Thymus (tissue), 11 donors: ENCODE results near the gene RAB20. TPM values are rescaled to one million over a fixed set of nuclear protein-coding genes. Genes with fewer than 3 reads are reported as not detected.

ENCODE experiments used
- DNase-seq, 9 donors: peaks; one replicate each; pipeline ENCODE4 v3.0.0-alpha.2; 2013; ENCODE audit warnings: low spot score in 9 of 9, low read depth in 6 of 9, missing footprints in 1 of 9
- H3K27ac ChIP-seq, 2 donors: one replicate each; pipeline ENCODE4 v1.5.1; 2013; ENCODE audit warnings: control low read depth in 1 of 2, low read depth in 1 of 2, low read length in 1 of 2, mild to moderate bottlenecking in 1 of 2, moderate library complexity in 1 of 2
- H3K27me3 ChIP-seq, 2 donors: one replicate each; pipeline ENCODE4 v1.5.1; 2013; ENCODE audit warnings: low read length in 1 of 2; ENCODE audit not compliant: control insufficient read depth in 2 of 2, insufficient read depth in 1 of 2
- H3K36me3 ChIP-seq, 2 donors: one replicate each; pipeline ENCODE4 v1.5.1; 2013; ENCODE audit warnings: low read length in 1 of 2, mild to moderate bottlenecking in 1 of 2, moderate library complexity in 1 of 2; ENCODE audit not compliant: control insufficient read depth in 2 of 2, insufficient read depth in 2 of 2
- H3K4me1 ChIP-seq, 2 donors: one replicate each; pipeline ENCODE4 v1.5.1; 2013; ENCODE audit warnings: low read length in 2 of 2; ENCODE audit not compliant: control insufficient read depth in 2 of 2, insufficient read depth in 2 of 2
- H3K4me3 ChIP-seq, 2 donors: one replicate each; pipeline ENCODE4 v1.5.1; 2013; ENCODE audit warnings: low read length in 2 of 2, control low read depth in 1 of 2, mild to moderate bottlenecking in 1 of 2
- H3K9me3 ChIP-seq, 2 donors: one replicate each; pipeline ENCODE4 v1.5.1; 2013; ENCODE audit warnings: low read length in 1 of 2, mild to moderate bottlenecking in 1 of 2; ENCODE audit not compliant: control insufficient read depth in 2 of 2, insufficient read depth in 1 of 2
- WGBS: extraction: QIAGEN DNeasy Blood & Tissue Kit; methylation state at CpG from one replicate; pipeline ENCODE4 v1.1.7; 2013; 5-methylcytosine and 5-hydroxymethylcytosine counted together
- polyA plus RNA-seq: library from polyadenylated mRNA; stranded (reverse); fragments of 200-250 nt; gene quantifications from one replicate; pipeline ENCODE4 v1.2.3, GENCODE V29; 2013
- total RNA-seq: library from RNA; stranded (reverse); fragments of 120-200 nt; gene quantifications from one replicate; pipeline ENCODE4 v1.2.4, GENCODE V29; 2013
- donor health status: healthy.

RAB20 gene
- total and polyA plus RNA-seq, 2 donors: 4.8 to 18.5 TPM

DNA sequence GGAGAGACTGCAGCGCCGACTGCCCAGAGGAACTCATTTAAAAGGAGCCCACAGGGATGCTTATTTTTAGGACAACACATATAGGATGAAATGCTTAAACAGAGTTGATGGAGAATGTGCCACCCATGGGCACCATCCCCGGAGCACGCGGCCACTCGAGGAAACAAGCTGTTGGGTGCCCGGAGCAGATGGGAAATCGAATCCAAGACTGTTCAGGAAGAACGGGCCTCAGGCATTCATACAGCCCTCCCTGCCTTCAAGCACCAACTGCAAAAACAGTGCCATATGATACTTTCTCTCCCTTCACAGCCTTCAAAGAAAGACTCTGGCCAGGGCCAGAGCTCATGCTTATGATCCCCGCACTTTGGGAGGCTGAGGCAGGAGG, 40.2 kb downstream of the RAB20 start:
- Histone ChIP-seq H3K4me1 (peaks cover 3 to 19% of the 10 kb centered on the region in 2 donors), H3K27ac (no peak overlapping the region), H3K27me3 (peaks cover 0 to 4% of the 10 kb centered on the region in 2 donors), H3K36me3 (no peaks in the 10 kb centered on the region), H3K9me3 (peaks cover 0 to 19% of the 10 kb centered on the region in 2 donors), H3K4me3 (no peak overlapping the region)
- 94% methylated on average over 10 of the region's 10 CpGs for WGBS
- DNase-seq: no peak

DNA sequence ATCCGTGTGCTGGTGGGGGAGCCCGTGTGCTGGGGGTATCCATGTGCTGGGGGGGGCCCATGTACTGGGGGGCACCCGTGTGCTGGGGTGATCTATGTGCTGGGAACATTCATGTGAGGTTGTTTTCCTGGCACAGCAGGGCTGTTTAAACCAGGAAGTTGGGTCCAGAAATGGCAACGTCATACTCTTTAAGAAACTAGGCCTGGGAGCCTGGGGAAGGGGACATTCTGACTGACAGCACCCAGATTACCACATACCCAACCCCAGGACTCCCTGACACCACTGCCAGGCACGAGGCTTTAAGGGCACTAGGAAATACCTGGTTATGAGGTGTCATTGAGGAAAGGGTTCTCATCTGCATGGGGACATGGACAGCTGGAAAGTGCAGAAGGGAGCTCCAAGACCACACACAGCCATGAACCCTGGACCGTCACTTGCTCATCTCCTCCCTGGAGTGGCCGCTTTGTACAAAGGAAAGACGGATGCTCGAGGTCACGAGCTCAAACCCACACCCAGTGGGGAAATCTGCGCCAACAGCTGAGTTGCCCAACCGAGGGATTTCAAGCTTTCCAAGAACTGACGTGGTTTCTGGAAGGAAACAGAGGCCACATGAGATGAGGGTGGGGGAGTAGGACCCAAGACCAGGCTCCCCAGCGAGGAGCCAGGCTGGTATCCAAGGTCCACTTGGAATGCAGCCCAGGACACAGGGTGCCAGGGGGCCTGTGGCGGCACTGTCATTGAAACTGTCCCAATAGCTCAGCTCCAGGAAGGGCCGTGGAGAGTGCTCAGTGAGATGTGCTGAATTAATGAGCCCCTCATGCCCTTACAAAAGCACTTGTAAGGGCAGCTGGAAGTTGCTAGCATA, 40.9 kb downstream of the RAB20 start:
- H3K9me3 ChIP-seq: peaks cover 0 to 13% of the 10 kb centered on the region in 2 donors
- WGBS: 54% methylated on average over 16 of the region's 16 CpGs
- no peak overlapping the region for H3K27ac ChIP-seq
- H3K4me3 ChIP-seq: no peak overlapping the region
- H3K27me3 ChIP-seq: peaks cover 0 to 1% of the 10 kb centered on the region in 2 donors
- peak in 1 of 9 donors; percentile 13 for DNase-seq
- no peaks in the 10 kb centered on the region for H3K36me3 ChIP-seq
- H3K4me1 ChIP-seq: peaks cover 3 to 17% of the 10 kb centered on the region in 2 donors

DNA sequence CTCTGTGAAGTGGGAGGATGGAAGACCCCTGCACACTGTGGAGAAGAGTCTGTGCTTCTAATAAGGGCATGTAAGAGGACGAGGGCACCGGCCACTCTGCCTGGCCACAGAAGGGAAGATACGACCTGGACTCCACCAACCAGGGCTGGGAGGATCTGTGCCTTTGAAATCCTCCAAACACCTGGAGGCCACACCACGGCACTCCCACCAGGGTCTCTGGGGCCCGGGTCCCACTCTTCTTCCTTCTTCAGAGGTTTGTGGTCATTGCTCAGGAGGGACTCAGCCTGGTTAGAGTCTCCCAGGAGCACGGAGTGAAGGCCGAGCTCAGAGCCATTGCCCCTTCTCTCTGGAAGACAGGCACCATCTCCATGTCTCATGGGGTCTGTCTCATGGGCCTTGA, 42.0 kb downstream of the RAB20 start:
- H3K4me1 ChIP-seq: peaks cover 2 to 10% of the 10 kb centered on the region in 2 donors
- H3K9me3 ChIP-seq: peaks cover 0 to 2% of the 10 kb centered on the region in 2 donors
- H3K4me3 ChIP-seq: no peak overlapping the region
- H3K27ac ChIP-seq: no peak overlapping the region
- DNase-seq: no peak
- H3K27me3 ChIP-seq: no peaks in the 10 kb centered on the region
- H3K36me3 ChIP-seq: no peaks in the 10 kb centered on the region
- WGBS: 87% methylated on average over 7 of the region's 7 CpGs

DNA sequence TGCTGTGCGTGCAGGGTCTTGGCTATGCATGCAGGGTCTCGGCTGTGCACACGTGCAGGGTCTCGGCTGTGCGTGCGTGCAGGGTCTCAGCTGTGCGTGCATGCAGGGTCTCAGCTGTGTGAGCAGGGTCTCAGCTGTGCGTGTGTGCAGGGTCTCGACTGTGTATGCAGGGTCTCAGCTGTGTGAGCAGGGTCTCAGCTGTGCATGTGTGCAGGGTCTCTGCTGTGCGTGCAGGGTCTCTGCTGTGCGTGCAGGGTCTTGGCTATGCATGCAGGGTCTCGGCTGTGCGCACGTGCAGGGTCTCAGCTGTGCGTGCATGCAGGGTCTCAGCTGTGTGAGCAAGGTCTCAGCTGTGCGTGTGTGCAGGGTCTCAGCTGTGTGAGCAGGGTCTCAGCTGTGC, 42.5 kb downstream of the RAB20 start:
- no peaks in the 10 kb centered on the region for H3K36me3 ChIP-seq
- H3K27ac ChIP-seq: no peak overlapping the region
- no peaks in the 10 kb centered on the region for H3K27me3 ChIP-seq
- no peaks in the 10 kb centered on the region for H3K9me3 ChIP-seq
- peaks cover 0 to 6% of the 10 kb centered on the region in 2 donors for H3K4me1 ChIP-seq
- 99% methylated on average over 16 of the region's 16 CpGs for WGBS
- H3K4me3 ChIP-seq: no peak overlapping the region
- no peak for DNase-seq

DNA sequence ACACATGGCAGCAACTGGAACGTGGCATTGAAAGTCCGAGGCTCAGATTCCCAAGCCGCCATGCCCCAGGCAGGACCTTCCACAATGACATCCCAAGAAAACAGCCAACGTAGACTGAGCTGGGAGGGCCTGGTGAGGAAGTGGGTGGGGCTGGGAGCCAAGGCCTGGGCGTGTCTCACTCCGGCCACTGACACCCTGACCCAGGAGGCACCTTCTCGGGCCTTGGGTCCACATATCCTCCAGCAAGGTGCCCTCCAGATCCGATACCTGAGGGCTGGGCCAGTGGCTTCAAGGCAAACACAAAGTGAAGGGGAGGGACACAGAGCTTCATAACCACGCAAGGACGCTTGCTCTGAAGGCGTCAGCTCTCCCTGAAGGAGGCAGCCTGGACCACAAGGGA, 43.0 kb downstream of the RAB20 start:
- Histone ChIP-seq H3K4me1 (peaks cover 0 to 5% of the 10 kb centered on the region in 2 donors), H3K27me3 (no peaks in the 10 kb centered on the region), H3K27ac (no peak overlapping the region), H3K36me3 (no peaks in the 10 kb centered on the region), H3K4me3 (no peak overlapping the region), H3K9me3 (no peaks in the 10 kb centered on the region)
- DNase-seq: no peak
- WGBS: 95% methylated on average over 11 of the region's 11 CpGs

DNA sequence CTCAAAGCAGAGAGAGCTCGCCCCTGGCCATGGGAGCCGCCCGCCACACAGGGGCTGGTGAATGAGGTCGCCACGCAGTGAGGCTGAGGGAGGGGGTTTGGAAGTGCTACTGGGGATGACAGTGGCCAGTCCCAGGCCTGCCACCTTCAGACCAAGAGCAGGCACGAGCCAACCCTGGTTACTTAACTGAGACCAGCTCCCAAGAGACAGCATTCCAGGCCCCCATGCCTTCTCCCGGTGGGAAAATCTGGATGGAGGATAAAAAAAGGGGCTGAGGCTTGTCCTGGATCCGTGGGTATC, 43.3 kb downstream of the RAB20 start:
- no peaks in the 10 kb centered on the region for H3K27me3 ChIP-seq
- no peaks in the 10 kb centered on the region for H3K9me3 ChIP-seq
- no peak overlapping the region for H3K4me3 ChIP-seq
- no peak for DNase-seq
- 92% methylated on average over 8 of the region's 8 CpGs for WGBS
- no peak overlapping the region for H3K27ac ChIP-seq
- H3K4me1 ChIP-seq: peaks cover 0 to 1% of the 10 kb centered on the region in 2 donors
- H3K36me3 ChIP-seq: no peaks in the 10 kb centered on the region

DNA sequence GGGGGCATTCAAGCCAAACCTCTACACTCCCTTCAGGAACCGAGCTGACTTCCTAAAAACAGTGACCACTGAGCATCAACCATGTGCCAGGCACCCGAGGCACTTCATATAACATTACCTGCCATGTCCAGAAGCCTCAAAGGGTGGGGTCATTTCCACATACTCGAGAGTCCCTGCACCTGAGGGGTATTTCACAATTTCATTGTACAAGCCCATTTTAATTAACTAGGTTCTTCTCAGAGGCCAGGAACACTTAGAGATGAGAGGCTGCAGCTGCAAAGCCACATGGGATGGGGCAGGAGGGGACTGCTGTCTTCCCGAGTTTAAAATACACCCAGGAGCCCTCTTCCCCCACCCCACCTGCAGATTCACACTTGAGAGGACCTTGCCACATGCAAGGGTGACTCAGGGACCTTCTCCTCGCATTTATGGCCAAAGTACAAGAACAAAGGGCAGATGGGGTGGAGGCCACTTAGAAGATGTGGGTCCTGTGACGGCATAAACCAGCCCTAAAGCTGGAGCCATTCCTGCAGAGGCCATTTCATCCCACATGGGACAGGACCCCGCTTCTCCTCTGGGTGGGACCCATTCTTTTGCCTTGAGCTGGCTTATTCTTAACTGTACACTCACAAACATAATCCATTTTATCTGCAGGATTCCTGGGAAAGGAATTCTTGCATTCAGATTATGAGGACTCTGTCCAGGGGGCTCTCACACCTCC, 43.9 kb downstream of the RAB20 start:
- H3K4me1 ChIP-seq: no peaks in the 10 kb centered on the region

GRCh38 chr13:110516500-110516899, 45.0 kb downstream of the RAB20 start:
- no peaks in the 10 kb centered on the region for H3K27me3 ChIP-seq
- no peak for DNase-seq
- WGBS: 88% methylated on average over 12 of the region's 12 CpGs
- no peak overlapping the region for H3K4me3 ChIP-seq
- H3K27ac ChIP-seq: no peak overlapping the region
- H3K9me3 ChIP-seq: no peaks in the 10 kb centered on the region
- no peaks in the 10 kb centered on the region for H3K36me3 ChIP-seq
- H3K4me1 ChIP-seq: no peaks in the 10 kb centered on the region

More for the DNA sequence above, 43.9 kb downstream of the RAB20 start:
- Histone ChIP-seq H3K4me3 (no peak overlapping the region), H3K9me3 (no peaks in the 10 kb centered on the region), H3K27me3 (no peaks in the 10 kb centered on the region), H3K36me3 (no peaks in the 10 kb centered on the region), H3K27ac (no peak overlapping the region)
- no peak for DNase-seq
- WGBS: 76% methylated on average over 7 of the region's 7 CpGs

DNA sequence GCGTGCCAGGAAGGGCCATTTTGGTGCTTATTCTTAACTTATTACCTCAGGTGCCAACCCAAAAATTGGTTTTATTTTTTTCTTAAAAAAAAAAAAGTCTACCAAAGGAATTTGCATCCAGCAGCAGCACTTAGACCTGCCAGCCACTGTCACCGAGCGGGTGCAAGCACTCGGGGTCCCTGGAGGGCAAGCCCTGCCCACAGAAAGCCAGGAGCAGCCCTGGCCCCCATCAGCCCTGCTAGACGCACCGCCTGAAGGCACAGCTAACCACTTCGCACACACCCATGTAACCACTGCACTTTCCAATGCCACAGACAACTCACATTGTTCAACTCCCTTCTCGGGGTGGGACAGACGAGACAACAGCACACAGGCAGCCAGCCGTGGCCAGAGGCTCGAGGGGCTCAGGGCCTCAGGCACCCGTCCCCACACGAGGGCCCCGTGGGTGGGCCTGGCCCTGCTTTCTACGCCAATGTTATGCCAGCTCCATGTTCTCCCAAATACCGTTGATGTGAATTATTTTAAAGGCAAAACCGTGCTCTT, 49.3 kb downstream of the RAB20 start:
- H3K4me1 ChIP-seq: peaks cover 0 to 2% of the 10 kb centered on the region in 2 donors
- H3K4me3 ChIP-seq: no peak overlapping the region
- H3K36me3 ChIP-seq: no peaks in the 10 kb centered on the region
- H3K27me3 ChIP-seq: no peaks in the 10 kb centered on the region
- H3K9me3 ChIP-seq: no peaks in the 10 kb centered on the region
- H3K27ac ChIP-seq: no peak overlapping the region
- 92% methylated on average over 17 of the region's 17 CpGs for WGBS
- DNase-seq: no peak
